Measurements from ENCODE around the gene CBS. TPM values are rescaled to one million over a fixed set of nuclear protein-coding genes. Genes with fewer than 3 reads are reported as not detected.
"Not testable (repeated sequence)": the region's sequence is repeated elsewhere in the genome, so short reads cannot be mapped to it uniquely, and the experiment has no call there.

The CBS gene
- total RNA-seq, 1 donor from 2014 or later = 160 TPM

DNA sequence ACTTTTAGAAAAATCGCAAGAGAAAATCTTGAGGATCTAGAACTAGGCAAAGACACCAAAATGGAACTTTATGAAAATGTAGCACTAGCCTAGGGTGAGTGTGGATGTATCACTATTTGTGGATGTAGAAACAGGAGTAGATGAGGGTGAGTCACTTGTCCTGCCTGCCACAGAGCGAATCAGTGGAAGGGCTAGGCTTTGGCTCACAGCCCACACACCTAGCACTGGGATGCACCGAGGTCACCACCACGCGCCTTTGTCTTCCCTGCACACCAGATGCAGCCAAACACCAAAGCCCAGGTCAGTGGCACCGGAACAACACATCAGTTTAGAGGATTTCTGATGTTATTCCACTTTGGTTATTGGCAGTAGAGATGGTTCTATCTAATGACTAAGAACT lies 63.0 kb downstream of the CBS start:
- Mint-ChIP-seq H3K4me3 (ENCODE audit: low read depth) (no peak overlapping the region), H3K36me3 (ENCODE audit: insufficient read depth) (peaks cover 32% of the 10 kb centered on the region), H3K9me3 (ENCODE audit: low read depth) (no peaks in the 10 kb centered on the region), H3K27ac (no peak overlapping the region), H3K4me1 (ENCODE audit: low read depth) (no peaks in the 10 kb centered on the region), H3K27me3 (no peaks in the 10 kb centered on the region)
- no peak for DNase-seq (ENCODE audit: low spot score, unreplicated experiment)
- TF ChIP-seq, protein P1, sequence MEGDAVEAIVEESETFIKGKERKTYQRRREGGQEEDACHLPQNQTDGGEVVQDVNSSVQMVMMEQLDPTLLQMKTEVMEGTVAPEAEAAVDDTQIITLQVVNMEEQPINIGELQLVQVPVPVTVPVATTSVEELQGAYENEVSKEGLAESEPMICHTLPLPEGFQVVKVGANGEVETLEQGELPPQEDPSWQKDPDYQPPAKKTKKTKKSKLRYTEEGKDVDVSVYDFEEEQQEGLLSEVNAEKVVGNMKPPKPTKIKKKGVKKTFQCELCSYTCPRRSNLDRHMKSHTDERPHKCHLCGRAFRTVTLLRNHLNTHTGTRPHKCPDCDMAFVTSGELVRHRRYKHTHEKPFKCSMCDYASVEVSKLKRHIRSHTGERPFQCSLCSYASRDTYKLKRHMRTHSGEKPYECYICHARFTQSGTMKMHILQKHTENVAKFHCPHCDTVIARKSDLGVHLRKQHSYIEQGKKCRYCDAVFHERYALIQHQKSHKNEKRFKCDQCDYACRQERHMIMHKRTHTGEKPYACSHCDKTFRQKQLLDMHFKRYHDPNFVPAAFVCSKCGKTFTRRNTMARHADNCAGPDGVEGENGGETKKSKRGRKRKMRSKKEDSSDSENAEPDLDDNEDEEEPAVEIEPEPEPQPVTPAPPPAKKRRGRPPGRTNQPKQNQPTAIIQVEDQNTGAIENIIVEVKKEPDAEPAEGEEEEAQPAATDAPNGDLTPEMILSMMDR (IDR thresholded peaks at IDR 0.05; ENCODE audit: unreplicated experiment) = no peak

DNA sequence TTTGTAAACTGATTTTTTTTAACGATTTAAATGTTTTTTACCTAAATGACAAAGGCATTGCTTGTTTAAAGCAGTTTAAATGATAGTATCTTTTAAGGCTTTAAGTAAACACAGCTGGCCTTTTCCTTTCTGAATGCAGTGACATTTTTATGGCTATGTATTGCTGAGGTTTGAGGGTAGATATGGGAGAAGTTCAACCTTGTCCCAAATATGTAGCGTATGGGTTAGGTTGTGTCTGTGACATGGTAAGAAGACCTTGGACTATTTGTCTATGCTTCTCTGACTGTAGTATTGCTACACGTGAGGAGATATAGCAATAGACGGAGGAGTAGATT lies 68.8 kb downstream of the CBS start:
- TF ChIP-seq, protein P1 (IDR thresholded peaks at IDR 0.05; ENCODE audit: unreplicated experiment) = no peak
- H3K27me3 Mint-ChIP-seq = no peaks in the 10 kb centered on the region
- H3K4me1 Mint-ChIP-seq (ENCODE audit: low read depth) = peaks cover 14% of the 10 kb centered on the region
- H3K27ac Mint-ChIP-seq = no peak overlapping the region
- no peak overlapping the region for H3K4me3 Mint-ChIP-seq (ENCODE audit: low read depth)
- peaks cover 30% of the 10 kb centered on the region for H3K36me3 Mint-ChIP-seq (ENCODE audit: insufficient read depth)
- no peaks in the 10 kb centered on the region for H3K9me3 Mint-ChIP-seq (ENCODE audit: low read depth)
- no peak for DNase-seq (ENCODE audit: low spot score, unreplicated experiment)

DNA sequence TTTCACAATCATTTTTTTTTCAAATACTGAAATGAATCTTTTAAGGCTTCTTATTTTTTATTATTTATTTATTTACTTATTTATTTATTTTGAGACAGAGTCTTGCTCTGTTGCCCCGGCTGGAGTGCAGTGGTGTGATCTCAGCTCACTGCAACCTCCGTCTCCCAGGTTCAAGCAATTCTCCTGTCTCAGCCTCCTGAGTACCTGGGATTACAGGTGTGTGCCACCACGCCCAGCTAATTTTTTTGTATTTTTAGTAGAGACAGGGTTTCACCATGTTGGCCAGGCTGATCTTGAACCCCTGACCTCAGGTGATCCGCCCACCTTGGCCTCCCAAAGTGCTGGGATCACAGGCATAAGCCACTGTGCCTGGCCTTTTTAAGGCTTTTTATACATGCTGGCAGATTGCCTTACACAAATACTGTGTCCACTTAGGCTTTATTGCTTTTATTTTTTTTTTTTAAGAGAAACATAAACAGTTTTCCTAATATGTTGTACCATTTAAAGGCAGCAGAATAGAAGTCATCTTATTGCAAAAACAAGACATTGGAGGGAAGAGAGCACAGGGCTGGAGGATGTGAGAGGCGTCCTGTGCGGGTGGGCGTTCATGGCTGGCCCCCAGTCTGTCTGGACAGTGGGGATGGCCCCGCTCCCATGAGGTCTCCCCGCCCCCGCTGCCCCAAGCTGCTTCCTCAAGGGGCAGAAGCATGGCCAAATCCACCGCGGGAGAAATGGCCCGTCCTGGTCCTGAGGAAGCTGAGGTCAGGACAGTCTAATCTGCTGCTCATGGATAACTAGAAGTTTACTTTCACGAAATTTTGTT lies 69.4 kb downstream of the CBS start:
- not testable (repeated sequence) for H3K9me3 Mint-ChIP-seq (ENCODE audit: low read depth); DNase-seq (ENCODE audit: low spot score, unreplicated experiment)
- H3K27ac Mint-ChIP-seq = peak overlapping the region; percentile 29

DNA sequence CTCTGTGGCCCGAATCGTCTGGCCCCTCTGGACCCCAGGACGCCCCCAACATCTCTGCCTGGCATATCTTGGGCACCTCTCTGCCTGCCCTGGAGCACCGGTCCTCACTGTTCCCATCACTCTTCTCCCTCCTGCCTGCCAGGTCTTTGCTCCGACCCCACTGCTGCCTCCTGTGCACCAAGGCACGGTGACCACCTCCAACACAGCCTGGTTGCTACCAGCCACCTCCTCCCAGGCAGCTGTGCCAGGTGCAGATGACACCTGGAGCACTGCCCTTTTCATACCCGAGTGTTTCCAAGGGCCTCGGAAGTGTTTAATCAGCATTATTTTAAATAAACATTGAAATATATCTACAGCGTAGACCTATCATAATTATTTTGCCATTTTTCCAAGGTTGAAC lies 70.0 kb downstream of the CBS start:
- Mint-ChIP-seq H3K27ac (peak overlapping the region; percentile 60), H3K36me3 (ENCODE audit: insufficient read depth) (peaks cover 26% of the 10 kb centered on the region), H3K4me1 (ENCODE audit: low read depth) (peaks cover 14% of the 10 kb centered on the region), H3K9me3 (ENCODE audit: low read depth) (no peaks in the 10 kb centered on the region), H3K4me3 (ENCODE audit: low read depth) (no peak overlapping the region), H3K27me3 (no peaks in the 10 kb centered on the region)
- TF ChIP-seq, protein P1 (IDR thresholded peaks at IDR 0.05; ENCODE audit: unreplicated experiment) = no peak
- DNase-seq (ENCODE audit: low spot score, unreplicated experiment) = no peak

More for the DNA sequence above, 69.4 kb downstream of the CBS start:
- H3K36me3 Mint-ChIP-seq (ENCODE audit: insufficient read depth) = peaks cover 26% of the 10 kb centered on the region
- peaks cover 14% of the 10 kb centered on the region for H3K4me1 Mint-ChIP-seq (ENCODE audit: low read depth)
- H3K4me3 Mint-ChIP-seq (ENCODE audit: low read depth); H3K27me3 Mint-ChIP-seq: not testable (repeated sequence)

DNA sequence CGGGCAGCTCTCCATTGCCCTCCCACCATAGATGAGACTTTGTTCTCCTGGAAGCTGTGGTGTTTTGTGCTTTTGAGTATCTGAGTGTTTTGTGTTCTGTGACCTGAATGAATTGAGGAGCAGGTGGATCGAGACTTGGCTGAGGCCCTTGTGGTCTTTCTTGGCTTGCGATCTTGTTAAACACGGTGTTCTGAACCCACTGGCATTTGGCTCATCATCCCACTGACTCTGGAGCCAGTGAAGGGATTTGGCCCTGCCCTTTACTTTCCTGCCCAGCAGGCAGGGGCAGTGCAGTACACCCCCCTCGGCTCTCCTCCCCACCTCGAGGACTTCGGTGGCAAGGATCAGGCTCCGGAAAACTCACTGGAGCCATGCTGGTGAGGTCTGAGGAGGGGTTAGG lies 70.7 kb downstream of the CBS start:
- no peak for DNase-seq (ENCODE audit: low spot score, unreplicated experiment)
- no peaks in the 10 kb centered on the region for H3K27me3 Mint-ChIP-seq
- peaks cover 4% of the 10 kb centered on the region for H3K9me3 Mint-ChIP-seq (ENCODE audit: low read depth)
- TF ChIP-seq, protein P1 (IDR thresholded peaks at IDR 0.05; ENCODE audit: unreplicated experiment) = no peak
- peaks cover 14% of the 10 kb centered on the region for H3K4me1 Mint-ChIP-seq (ENCODE audit: low read depth)
- no peak overlapping the region for H3K27ac Mint-ChIP-seq
- no peak overlapping the region for H3K4me3 Mint-ChIP-seq (ENCODE audit: low read depth)
- H3K36me3 Mint-ChIP-seq (ENCODE audit: insufficient read depth) = peaks cover 29% of the 10 kb centered on the region

Other genes with a start within 250 kb of the CBS start
- 21.4 and 22.5 TPM in 2 replicates for gene WDR4, start 196.3 kb downstream of the CBS start, total RNA-seq
- gene NDUFV3, start 182.5 kb downstream of the CBS start, total RNA-seq = 31.2 and 34.1 TPM in 2 replicates
- 0.91 and 1.5 TPM in 2 replicates for gene ERVH48-1, start 150.2 kb downstream of the CBS start, total RNA-seq
- 27.7 and 30.1 TPM in 2 replicates for gene PKNOX1, start 101.3 kb downstream of the CBS start, total RNA-seq
- 41.1 and 46.8 TPM in 2 replicates for gene U2AF1, start 31.7 kb upstream of the CBS start, total RNA-seq
- gene CRYAA, start 93.2 kb upstream of the CBS start, total RNA-seq = not detected in 2 replicates